BE2C (cell line): Measurements from ENCODE around the gene TRAFD1.
"Not testable (repeated sequence)": the region's sequence is repeated elsewhere in the genome, so short reads cannot be mapped to it uniquely, and the experiment has no call there.

Source experiments
- DNase-seq: peaks from one replicate; pipeline ENCODE4 v3.0.0-alpha.2; 2020
- H3K27me3 ChIP-seq: fragments of 250-450 bp; sonication (Bioruptor Pico); 2 replicates; pipeline ENCODE4 v1.5.1; 2020; ENCODE audit warnings: mild to moderate bottlenecking
- H3K36me3 ChIP-seq: fragments of 250-450 bp; sonication (Bioruptor Pico); 2 replicates; pipeline ENCODE4 v1.5.1; 2020; ENCODE audit warnings: mild to moderate bottlenecking
- H3K4me1 ChIP-seq: fragments of 250-450 bp; sonication (Bioruptor Pico); 2 replicates; pipeline ENCODE4 v1.5.1; 2020
- H3K4me3 ChIP-seq: 2 replicates; pipeline ENCODE4 v1.5.1; 2011; ENCODE audit warnings: low read depth, low read length
- H3K9me3 ChIP-seq: fragments of 250-450 bp; sonication (Bioruptor Pico); 2 replicates; pipeline ENCODE4 v1.5.1; 2020
- CTCF ChIP-seq: IDR thresholded peaks from 2 replicates; pipeline ENCODE4 v1.5.1; 2012; ENCODE audit warnings: mild to moderate bottlenecking, low read depth, low read length

TRAFD1 gene

GRCh38 chr12:112096667-112097066 lies 28.7 kb upstream of the TRAFD1 start:
- Histone ChIP-seq H3K36me3 (peaks cover 83% of the 10 kb centered on the region), H3K27me3 (no peaks in the 10 kb centered on the region), H3K4me3 (no peak overlapping the region), H3K9me3 (no peaks in the 10 kb centered on the region), H3K4me1 (peaks cover 5% of the 10 kb centered on the region)
- no peak for TF ChIP-seq CTCF
- DNase-seq, result no peak

GRCh38 chr12:112097641-112098040 lies 27.7 kb upstream of the TRAFD1 start:
- no peak for TF ChIP-seq CTCF
- Histone ChIP-seq H3K4me1 (peaks cover 5% of the 10 kb centered on the region), H3K4me3 (no peak overlapping the region), H3K27me3 (no peaks in the 10 kb centered on the region), H3K9me3 (no peaks in the 10 kb centered on the region), H3K36me3 (peaks cover 80% of the 10 kb centered on the region)
- no peak for DNase-seq

GRCh38 chr12:112100500-112100899 lies 24.9 kb upstream of the TRAFD1 start:
- H3K36me3 ChIP-seq, result peaks cover 80% of the 10 kb centered on the region
- not testable (repeated sequence) for H3K4me3 ChIP-seq, H3K27me3 ChIP-seq, H3K9me3 ChIP-seq, H3K4me1 ChIP-seq, DNase-seq

- Histone ChIP-seq H3K9me3 (no peaks in the 10 kb centered on the region), H3K27me3 (no peaks in the 10 kb centered on the region), H3K4me1 (peaks cover 5% of the 10 kb centered on the region), H3K4me3 (no peak overlapping the region), H3K36me3 (peaks cover 74% of the 10 kb centered on the region)
- TF ChIP-seq CTCF, result no peak
- DNase-seq, result no peak
Observed at GRCh38 chr12:112102127-112102526, 23.2 kb upstream of the TRAFD1 start.

- not testable (repeated sequence) for H3K27me3 ChIP-seq, H3K4me1 ChIP-seq, H3K9me3 ChIP-seq, DNase-seq, H3K4me3 ChIP-seq
- H3K36me3 ChIP-seq, result peaks cover 70% of the 10 kb centered on the region
Observed at GRCh38 chr12:112102746-112103145, 22.6 kb upstream of the TRAFD1 start.

GRCh38 chr12:112103758-112104503 lies 21.4 kb upstream of the TRAFD1 start:
- H3K4me1 ChIP-seq, result peaks cover 5% of the 10 kb centered on the region
- peaks cover 64% of the 10 kb centered on the region for H3K36me3 ChIP-seq
- H3K9me3 ChIP-seq, result no peaks in the 10 kb centered on the region
- no peaks in the 10 kb centered on the region for H3K27me3 ChIP-seq
- DNase-seq, result no peak
- TF ChIP-seq CTCF, result no peak
- no peak overlapping the region for H3K4me3 ChIP-seq

- DNase-seq, result no peak
- Histone ChIP-seq H3K4me3 (no peak overlapping the region), H3K27me3 (no peaks in the 10 kb centered on the region), H3K4me1 (no peaks in the 10 kb centered on the region; the same call in 1 of the 2 replicates), H3K9me3 (no peaks in the 10 kb centered on the region), H3K36me3 (peaks cover 46% of the 10 kb centered on the region)
- no peak for TF ChIP-seq CTCF
Observed at GRCh38 chr12:112105891-112106290, 19.5 kb upstream of the TRAFD1 start.
